NT2/D1 (cell line): ENCODE data around the gene RBMS3.

Experiments used
- DNase-seq: peaks from one replicate; pipeline ENCODE4 v3.0.0-alpha.2; 2011; ENCODE audit warnings: low read depth, low spot score
- H3K27me3 ChIP-seq: 2 replicates; pipeline ENCODE4 v1.6.0; 2011; ENCODE audit warnings: mild to moderate bottlenecking; ENCODE audit not compliant: insufficient read length, insufficient read depth
- H3K36me3 ChIP-seq: 2 replicates; pipeline ENCODE4 v1.6.1; 2011; ENCODE audit warnings: mild to moderate bottlenecking, low read length, mixed read lengths; ENCODE audit not compliant: insufficient read depth, insufficient read length
- H3K4me1 ChIP-seq: 2 replicates; pipeline ENCODE4 v1.5.1; 2011; ENCODE audit not compliant: insufficient read depth, insufficient read length
- H3K4me3 ChIP-seq: 2 replicates; pipeline ENCODE4 v1.5.1; 2011; ENCODE audit warnings: low read depth; ENCODE audit not compliant: insufficient read length
- H3K9ac ChIP-seq: 2 replicates; pipeline ENCODE4 v1.6.0; 2011; ENCODE audit warnings: low read depth; ENCODE audit not compliant: insufficient read length
- H3K9me3 ChIP-seq: 2 replicates; pipeline ENCODE4 v1.5.1; 2011; ENCODE audit warnings: mild to moderate bottlenecking, low read length; ENCODE audit not compliant: insufficient read depth
- SUZ12 ChIP-seq: IDR thresholded peaks from 2 replicates; pipeline ENCODE4 v1.6.1; 2011; ENCODE audit not compliant: insufficient read length, insufficient read depth; ENCODE audit errors: extremely low read depth
- YY1 ChIP-seq: IDR thresholded peaks from 2 replicates; pipeline ENCODE4 v1.6.1; 2011; ENCODE audit not compliant: insufficient read length, insufficient read depth
- ZNF274 ChIP-seq: IDR thresholded peaks from 2 replicates; pipeline ENCODE4 v1.6.1; 2011; ENCODE audit warnings: mild to moderate bottlenecking, low read depth, low read length

RBMS3 gene

DNA sequence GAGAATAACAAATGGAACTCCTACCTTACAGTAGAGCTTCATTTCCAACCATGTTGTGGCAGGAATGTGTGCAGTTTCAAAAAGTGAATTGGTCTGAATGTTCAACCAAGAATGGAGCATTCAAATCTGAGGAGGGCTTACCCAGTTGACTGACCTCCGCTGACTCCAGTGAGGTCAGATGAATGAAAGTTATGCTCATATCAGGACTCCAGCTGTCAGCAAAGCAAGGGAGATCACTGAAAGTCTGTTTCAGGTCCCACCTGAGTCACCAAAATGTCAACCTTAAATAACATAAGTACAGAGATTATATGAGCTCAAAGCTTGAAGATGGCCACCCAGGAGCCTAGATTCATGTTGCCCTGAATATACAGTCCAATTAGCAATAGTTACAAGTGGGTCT, 473.5 kb downstream of the RBMS3 start:
- peaks cover 2% of the 10 kb centered on the region for H3K4me1 ChIP-seq
- H3K36me3 ChIP-seq, result no peaks in the 10 kb centered on the region
- H3K4me3 ChIP-seq, result no peak overlapping the region
- TF ChIP-seq YY1 (no peak), SUZ12 (no peak), ZNF274 (no peak)
- H3K27me3 ChIP-seq, result no peaks in the 10 kb centered on the region
- no peak for DNase-seq
- H3K9me3 ChIP-seq, result no peaks in the 10 kb centered on the region
- no peak overlapping the region for H3K9ac ChIP-seq

- Histone ChIP-seq H3K9ac (no peak overlapping the region), H3K4me1 (peaks cover 2% of the 10 kb centered on the region), H3K4me3 (no peak overlapping the region), H3K36me3 (no peaks in the 10 kb centered on the region), H3K27me3 (no peaks in the 10 kb centered on the region), H3K9me3 (no peaks in the 10 kb centered on the region)
- TF ChIP-seq YY1 (no peak), SUZ12 (no peak), ZNF274 (no peak)
- DNase-seq, result no peak
Measured at GRCh38 chr3:29755416-29755815, 474.5 kb downstream of the RBMS3 start.

DNA sequence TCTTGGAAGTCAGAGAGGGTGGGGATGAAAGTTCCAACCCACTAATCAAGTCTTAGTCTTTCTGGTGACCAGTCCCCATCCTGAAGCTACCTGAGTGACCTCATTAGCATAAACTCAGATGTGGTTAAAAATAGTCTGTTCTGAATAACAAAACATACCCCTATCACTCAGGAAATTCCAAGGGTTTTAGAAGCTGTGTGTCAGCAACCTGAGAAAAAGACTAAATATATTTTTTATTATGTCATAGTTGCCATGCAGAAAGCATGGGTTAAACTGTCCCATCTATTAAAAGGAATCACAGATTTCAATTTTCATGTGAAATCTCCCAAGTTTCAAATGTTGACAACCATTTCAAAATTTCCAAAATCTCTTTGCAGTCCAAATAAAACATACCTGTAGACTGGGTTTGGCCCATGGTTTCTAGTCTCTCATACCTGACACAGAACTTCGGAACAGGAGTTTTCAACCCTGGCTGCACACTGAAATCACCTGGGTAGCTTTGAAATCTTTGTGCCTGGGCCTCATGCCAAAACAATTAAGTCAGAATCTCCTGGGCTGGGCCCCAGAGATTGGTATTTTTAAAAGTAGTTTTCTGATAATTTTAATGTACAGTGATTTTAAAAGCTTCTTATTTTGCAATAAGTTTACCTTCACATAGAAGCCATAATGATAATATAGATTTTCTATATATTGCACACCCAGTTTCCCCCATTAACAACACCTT, 476.3 kb downstream of the RBMS3 start:
- no peak for DNase-seq
- Histone ChIP-seq H3K4me3 (no peak overlapping the region), H3K27me3 (no peaks in the 10 kb centered on the region), H3K9ac (no peak overlapping the region), H3K4me1 (no peaks in the 10 kb centered on the region), H3K36me3 (no peaks in the 10 kb centered on the region), H3K9me3 (no peaks in the 10 kb centered on the region)
- no peak for TF ChIP-seq YY1
- no peak for TF ChIP-seq ZNF274
- no peak for TF ChIP-seq SUZ12

GRCh38 chr3:29758108-29758433, 477.2 kb downstream of the RBMS3 start:
- no peak overlapping the region for H3K9ac ChIP-seq
- H3K9me3 ChIP-seq, result no peaks in the 10 kb centered on the region
- no peaks in the 10 kb centered on the region for H3K4me1 ChIP-seq
- H3K27me3 ChIP-seq, result no peaks in the 10 kb centered on the region
- H3K36me3 ChIP-seq, result no peaks in the 10 kb centered on the region
- TF ChIP-seq SUZ12 (no peak), ZNF274 (no peak), YY1 (no peak)
- no peak overlapping the region for H3K4me3 ChIP-seq
- DNase-seq, result no peak

GRCh38 chr3:29758434-29759322, 477.8 kb downstream of the RBMS3 start:
- Histone ChIP-seq H3K4me3 (no peak overlapping the region), H3K36me3 (no peaks in the 10 kb centered on the region), H3K9ac (no peak overlapping the region), H3K9me3 (no peaks in the 10 kb centered on the region), H3K4me1 (no peaks in the 10 kb centered on the region), H3K27me3 (no peaks in the 10 kb centered on the region)
- TF ChIP-seq YY1, result no peak
- no peak for TF ChIP-seq SUZ12
- no peak for TF ChIP-seq ZNF274
- DNase-seq, result no peak

DNA sequence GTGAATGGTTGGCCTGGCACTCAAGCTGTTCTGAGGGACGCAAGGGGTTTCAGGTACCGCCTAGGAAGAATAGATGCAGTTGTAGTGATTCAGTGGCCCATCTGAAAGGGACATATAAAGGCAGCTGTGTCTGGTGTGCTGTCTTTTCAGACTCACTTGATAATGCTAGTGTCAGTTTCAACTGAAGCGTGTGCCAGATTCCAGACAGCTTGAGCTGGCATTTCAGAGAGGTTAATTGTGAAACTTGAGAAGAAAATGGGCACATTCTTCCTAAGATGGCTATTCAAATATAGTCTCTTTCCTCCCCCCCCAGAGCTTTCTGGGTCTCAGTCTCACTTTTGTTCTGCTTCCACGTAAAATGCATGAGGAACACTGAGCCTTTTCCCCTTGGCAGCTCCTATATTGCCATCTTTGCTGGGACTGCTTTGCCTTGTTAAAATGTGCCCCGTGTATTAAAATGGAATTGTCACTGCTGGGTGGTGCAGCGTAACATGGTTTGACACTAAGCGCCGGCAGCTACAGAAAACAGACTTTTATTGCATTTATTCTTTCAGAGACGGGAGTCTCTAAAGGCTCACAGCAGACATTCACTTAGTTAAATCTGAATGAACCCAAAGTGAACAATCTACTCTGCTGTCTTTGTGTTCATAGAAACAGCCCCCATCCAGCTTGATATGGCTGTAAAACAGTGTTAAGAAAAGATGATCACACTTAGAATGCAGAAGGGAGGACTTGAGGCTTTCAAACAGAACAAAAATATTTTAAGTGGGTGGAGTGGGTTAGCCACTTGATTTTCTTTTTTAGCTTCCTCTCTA, 478.7 kb downstream of the RBMS3 start:
- no peak for TF ChIP-seq SUZ12
- no peak for TF ChIP-seq ZNF274
- no peak for TF ChIP-seq YY1
- no peak overlapping the region for H3K4me3 ChIP-seq
- no peaks in the 10 kb centered on the region for H3K36me3 ChIP-seq
- DNase-seq, result no peak
- no peak overlapping the region for H3K9ac ChIP-seq
- no peaks in the 10 kb centered on the region for H3K4me1 ChIP-seq
- no peaks in the 10 kb centered on the region for H3K27me3 ChIP-seq
- H3K9me3 ChIP-seq, result no peaks in the 10 kb centered on the region
